NCI-H2227 (cell line): ENCODE data around the gene C13orf46.
"Not testable (repeated sequence)": the region's sequence is repeated elsewhere in the genome, so short reads cannot be mapped to it uniquely, and the experiment has no call there.

Experiments
- DNase-seq: peaks from one replicate; lab custom pipeline; 2025; ENCODE audit not compliant: unreplicated experiment; lab: John Stamatoyannopoulos, UW

C13orf46 gene

DNA sequence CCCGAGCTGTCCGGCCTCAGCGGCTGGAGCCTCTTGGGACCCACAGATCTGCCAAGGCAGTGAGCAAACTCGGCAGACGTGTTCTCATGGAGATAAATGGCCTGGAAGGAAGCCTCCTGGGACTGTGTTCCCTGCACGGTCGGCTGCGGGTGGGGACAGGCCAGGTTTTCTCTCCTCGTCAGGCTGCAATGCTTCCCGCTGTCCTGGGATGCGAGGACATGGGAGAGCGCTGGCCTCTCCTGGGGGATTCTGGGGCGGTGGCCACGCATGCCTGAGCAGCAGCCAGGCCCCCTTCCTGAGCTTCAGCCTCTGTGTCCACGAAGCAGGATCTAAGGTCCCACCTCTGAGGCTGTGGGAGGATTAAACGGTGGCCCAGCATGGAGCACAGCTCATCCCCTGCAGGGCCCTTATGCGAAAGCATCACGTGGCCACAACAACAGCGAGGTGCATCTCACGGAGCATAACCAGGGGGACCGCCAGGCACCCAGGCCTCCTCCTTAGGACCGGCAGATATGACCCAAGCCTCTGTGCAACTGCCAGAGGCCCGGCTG lies 21.2 kb upstream of the C13orf46 start:
- DNase-seq = no peak

DNA sequence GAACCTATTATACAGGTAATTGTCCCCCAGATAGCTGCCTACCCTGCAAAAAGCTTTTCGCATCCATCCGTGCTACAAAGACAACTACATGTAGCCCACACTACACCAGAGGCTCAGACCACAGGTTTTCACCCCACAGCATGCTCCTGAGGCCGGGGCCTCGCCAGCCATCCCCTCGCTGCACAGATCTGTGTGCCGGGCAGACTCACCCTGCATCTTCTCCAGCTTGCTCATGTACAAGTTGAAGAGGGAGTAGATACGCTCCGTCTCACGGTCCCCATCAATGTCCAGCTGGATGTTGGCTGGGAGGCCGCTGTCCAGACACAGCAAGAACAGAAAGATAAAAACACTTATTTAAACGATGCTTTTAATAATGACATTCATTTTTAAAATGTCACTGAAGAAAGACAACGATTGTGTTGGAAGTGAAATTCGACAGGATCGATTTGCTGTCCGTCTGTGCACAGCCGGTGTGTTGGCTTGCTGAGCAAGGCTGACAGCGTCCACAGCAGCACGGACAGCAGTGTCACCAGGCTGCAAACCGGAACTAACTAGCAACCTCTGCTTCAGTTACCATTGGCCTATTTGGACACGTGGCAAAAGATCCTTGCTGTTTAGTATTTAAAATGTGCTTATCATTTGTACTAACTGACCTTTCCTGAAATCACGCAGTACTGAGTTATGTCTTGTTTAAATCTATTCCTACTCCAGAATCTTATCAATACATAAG lies 18.6 kb upstream of the C13orf46 start:
- DNase-seq = no peak

DNA sequence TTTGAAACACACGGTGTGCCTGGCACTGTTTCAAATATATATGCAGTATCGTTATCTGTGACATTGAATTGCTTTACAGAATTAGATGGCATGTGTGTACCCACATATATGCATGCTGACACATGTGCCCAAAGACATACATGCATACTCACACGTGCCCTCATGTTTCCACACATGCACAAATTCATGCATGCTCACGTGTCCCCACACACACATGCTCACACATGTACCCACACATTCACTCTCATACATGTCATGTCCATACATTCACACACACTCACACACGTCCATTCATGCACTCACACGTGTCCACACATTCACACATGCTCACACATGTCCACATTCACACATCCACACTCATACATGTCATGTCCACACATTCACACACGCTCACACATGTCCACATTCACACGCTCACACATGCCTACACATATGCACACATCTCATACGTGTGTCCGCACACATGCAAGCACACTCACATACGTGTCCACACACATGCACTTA lies 17.9 kb upstream of the C13orf46 start:
- no peak for DNase-seq

DNA sequence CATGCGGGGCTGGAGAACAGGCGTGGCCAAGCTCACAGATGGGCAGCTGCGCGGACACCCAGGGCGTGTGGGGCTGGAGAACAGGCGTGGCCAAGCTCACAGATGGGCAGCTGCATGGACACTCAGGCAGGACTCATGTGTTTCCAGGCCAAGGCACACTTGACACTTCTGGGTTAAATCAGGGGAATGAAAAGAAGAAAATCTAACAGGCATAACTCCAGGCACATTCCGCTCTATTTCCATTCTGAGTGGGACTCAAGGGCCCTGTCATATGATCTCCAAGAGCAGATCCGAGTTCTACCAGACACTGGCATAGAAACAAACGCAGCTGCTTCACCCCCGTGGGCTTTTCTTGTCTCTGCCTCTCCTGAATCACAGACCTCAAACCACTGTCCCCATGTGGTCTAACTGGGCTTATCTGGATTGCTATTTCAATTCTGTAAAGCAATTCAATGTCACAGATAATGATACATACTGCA lies 17.4 kb upstream of the C13orf46 start:
- no peak for DNase-seq

DNA sequence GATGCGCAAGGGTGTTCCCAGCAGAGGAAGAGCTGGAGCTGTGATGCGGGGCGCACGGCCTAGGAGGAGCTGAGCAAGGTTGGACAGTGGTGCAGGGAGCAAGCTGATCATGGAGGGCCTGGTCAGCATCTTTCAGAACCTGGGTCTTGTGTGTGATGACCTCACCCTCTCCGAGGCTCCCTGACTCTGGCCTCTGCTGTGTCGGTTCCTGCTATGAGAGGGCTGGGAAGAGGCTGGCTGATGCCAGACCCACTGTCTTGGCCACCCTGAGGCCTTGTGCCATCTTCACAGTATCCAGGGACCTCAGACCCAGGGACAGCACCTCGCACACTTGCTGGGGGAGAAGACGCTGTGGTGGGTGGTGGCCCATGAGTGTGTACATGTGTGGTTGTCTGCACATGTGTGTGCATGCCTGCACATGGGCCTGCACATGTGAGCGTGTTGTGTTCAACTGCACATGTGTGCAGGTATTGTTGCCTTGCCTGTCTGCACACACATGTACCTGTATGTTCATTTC lies 16.5 kb upstream of the C13orf46 start:
- DNase-seq = no peak

DNA sequence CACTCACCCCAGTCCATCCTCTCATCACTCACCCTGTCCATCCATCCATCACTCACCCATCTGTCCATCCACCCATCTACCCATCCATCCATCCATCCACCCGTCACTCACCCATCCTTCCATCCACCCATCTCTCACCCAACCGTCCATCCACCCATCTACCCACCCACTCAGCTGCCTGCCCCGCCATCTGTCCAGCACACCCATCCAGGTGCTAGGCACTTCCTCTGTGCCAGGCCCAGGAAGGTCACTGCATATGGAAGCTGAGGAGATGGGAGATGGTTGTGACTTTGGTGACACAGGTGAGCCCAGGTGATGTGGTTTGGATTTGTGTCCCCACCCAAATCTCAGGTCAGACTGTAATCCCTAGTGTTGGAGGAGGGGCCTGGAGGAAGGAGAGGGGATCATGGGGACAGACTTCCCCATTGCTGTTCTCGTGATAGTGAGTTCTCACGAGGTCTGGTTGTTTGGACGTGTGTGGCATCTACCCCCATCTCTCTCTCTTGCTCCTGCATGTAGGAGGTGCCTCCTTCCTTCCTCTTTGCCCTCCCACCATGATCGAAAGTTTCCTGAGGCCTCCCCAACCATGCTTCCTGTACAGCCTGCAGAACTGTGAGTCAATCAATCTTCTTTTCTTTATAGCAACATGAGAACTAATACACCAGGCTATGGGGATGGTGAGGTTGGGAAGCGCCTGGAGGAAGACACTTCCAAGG lies 15.9 kb upstream of the C13orf46 start:
- no peak for DNase-seq

DNA sequence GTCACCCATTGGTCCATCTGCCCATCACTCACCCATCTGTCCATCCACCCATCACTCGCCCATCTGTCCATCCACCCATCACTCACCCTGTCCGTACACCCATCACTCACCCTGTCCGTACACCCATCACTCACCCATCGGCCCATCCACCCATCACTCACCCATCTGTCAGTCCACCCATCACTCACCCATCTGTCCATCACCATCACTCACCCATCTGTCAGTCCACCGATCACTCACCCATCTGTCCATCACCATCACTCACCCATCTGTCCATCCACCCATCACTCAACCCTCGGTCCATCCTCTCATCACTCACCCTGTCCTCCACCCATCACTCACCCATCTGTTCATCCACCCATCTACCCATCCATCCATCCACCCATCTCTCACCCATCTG lies 15.0 kb upstream of the C13orf46 start:
- not testable (repeated sequence) for DNase-seq

DNA sequence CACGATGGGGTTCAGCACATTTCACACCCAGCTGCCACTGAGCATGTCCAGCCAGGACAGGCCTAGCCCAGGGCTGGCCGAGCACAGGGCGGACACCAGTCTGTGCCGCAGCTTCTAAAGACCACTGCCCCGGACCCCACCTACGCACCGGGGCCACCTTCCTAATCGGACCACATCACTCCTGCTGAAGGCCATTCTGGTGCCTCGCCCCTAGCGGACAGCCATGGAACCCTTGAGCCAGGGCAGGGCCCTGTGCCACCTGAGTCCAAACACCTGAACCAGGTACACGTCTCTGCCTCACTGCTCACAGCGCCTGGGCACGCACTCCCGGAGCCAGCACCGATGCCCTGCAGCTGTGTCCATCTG lies 8.4 kb upstream of the C13orf46 start:
- no peak for DNase-seq

DNA sequence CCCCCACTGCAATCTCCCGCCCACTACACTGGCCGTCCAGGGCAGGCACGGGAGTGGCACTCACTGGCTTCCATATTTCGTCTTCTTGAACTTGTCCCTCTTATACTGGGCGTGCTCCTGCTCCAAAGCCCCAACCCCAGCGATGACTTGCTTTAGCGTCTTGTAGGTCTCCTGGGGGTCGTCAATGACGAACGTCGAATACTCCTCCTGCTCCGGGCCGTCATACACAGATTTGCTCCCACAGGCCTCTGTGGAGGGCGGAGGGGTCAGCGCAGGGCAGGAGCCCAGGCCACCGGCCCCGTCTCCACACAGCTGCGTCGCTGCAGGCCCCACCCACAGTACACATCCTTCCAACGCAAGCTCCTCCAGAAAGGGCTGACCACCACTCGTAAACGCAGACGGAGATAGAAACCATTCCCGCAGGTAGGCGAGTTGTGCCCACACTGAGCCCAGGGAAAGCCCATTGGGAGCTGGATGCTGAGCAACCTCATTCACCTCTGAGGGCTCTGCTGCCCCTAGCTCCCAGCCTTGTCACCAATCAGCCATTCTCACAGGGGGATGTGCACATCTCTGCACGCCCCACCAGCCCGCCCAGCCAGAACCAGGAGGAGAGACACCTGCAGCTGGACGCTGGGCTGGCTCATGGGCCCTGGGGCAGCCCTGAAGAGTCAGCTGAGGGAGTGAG lies 7.9 kb upstream of the C13orf46 start:
- DNase-seq = no peak

DNA sequence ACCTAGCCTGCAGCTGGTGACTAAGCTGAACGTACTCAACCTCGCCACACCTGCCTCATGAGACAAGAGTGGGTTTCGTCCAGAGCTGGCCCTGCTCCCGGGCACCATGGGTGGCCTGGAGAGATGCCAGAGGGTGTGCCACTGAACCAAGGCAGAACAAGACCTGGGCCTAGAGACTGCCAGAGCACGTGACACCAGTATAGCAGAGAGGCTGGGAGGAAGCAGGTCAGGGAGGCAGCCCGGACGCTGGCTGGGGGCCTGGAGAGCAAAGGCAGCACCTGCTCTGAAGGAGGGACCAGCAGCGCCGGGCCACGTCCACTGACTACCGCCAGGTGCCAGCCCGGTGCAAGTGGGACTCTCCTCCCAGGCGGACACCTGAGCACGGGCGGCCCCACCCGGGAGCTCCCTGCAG lies 7.3 kb upstream of the C13orf46 start:
- peak; percentile 0 for DNase-seq

DNA sequence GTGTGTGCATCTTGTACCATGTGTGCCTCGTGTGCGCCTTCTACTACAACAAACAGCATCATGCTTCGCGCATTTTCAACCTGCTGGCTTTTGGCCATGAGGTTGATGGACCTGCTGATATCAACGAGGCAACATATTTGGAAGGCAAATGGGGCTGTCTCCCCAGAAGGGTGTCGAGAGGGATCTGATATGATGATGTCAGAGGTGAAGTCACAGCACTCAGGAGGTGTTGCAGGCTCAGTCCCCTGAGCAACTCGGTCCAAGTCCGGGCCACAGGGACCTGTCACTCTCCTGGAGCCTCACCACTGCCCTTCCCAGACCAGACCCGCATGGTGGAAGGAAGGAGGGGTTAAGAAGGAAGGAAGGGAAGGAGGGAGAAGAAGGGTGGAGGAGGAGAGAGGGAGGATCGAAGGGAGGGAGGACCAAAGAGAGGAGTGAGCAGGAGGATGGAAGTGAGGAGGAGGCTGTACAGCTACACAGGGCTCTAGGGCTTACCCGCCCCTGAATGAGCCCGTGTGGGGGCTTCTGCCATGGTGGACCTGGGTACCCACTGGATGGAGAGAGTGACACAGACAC lies 6.7 kb upstream of the C13orf46 start:
- DNase-seq = no peak

DNA sequence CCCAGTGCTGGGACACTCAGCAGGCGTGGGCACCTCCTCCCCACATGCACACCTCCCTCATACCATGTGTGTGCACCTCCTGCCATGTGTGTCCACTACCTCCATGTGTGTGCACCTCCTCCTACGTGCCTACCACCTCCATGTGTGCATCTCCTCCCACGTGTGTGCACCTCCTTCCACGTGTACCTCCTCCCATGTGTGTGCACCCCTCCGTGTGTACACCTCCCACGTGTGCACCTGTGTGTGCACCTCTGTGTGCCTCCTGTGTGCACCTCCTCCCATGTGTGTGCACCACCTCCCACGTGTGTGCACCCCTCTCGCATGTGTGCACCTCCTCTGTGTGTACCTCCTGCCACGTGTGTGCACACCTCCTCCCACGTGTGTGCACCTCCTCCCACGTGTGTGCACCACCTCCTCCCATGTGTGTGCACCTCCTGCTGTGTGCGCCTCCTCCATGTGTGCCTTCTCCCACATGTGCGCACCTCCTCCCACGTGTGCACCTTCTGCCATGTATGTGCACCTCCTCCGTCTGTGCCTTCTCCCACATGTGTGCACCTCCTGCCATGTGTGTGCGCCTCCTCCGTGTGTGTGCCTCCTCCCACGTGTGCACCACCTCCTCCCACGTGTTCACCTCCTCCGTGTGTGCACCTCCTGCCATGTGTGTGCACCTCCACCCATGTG lies 6.1 kb upstream of the C13orf46 start:
- no peak for DNase-seq

DNA sequence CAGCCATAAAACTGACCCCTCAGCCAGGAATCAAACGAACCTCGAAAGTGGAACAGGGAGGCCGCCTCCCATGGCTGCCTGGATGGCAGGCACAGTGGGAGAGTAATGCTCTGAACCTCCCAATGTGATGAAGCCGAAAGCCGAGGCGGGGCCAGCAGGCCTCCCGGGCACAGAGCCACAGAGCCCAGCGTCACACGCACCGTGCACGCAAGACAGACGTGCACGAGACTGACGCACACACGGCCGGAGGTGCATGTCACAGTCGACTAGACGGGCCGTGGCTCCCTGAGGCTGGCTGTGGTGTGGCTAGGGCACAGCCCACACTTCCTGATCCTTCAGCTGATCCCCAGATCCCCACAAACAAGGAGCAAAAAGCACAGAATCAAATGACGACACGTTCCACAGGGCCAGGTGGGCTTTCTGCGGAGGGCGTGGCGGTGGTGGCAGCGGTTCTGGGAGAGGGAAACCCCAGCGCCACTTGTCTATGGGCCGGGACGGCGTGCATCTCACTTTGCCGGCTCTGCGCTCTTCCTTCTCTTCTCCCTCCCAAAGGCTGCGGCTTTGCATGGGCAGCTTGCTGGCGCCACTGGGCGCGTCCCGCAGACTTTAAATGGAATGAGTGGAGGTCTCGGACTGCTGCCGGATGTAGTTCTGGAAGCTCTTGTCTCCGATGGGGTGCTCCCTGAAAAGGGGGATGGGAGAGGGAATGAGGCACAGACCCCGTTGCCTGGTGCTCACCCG lies 5.0 kb upstream of the C13orf46 start:
- DNase-seq = no peak

DNA sequence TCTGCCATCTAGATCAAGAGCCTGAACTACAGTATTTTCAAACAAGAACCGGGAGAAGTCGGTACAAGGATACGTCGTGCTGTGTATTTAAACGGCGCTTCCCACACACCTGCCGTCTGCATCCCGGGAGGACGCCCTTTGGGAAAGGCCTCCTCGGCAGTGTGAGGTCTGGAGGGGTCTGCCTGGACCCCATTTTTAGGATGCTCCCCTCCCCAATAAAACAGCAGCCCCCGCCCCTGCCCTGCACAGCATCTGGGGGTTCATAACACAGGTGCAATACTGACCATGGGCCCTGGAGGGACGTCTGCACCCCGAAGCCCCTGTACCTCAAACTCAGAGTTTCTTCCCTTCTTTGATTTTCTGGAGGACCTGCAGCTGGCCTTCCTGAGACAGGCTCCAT lies 4.1 kb upstream of the C13orf46 start:
- DNase-seq = no peak

DNA sequence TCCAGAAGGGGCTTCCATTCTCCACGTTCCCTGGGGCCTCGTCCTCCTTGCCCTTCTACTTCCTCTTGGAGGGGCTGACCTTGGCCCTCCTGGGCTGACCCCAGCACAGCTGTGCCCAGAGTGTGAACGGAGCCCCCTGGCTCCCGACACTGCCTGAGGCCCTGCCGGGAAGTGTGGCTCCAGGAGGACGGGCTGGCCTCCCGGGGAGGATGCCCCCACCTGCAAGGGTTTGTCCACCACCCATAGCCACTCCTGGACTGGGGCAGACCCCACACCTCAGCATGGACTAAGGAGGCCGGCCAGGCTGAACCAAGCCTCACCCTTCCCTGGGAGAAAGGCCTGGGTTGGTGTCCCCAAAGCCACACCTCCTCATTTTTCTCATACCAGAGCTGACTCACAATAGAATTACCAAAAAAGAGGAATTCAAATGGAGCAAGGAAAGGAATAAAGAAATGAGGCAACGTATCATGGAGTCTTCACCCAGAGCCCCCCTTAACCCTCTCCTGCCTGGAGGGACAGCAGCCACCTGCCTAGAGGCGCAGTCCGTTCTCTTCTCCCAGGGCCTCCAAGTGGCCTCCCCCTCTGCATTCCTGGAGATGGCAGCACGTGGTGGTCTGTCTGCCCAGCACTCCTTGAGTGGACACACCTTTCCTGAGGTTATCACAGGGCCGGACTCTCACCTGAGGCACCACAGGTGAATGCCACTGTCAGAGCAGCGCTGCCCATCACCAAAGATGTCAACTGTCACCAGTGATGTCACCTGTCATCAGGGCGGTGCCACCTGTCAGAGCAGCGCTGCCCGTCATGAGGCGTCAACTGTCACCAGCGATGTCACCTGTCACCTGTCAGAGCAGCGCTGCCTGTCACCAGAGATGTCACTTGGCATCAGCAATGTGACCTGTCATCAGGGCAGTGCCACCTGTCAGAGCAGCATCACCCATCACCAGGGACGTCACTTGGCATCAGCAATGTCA lies 3.1 kb upstream of the C13orf46 start:
- DNase-seq = no peak

DNA sequence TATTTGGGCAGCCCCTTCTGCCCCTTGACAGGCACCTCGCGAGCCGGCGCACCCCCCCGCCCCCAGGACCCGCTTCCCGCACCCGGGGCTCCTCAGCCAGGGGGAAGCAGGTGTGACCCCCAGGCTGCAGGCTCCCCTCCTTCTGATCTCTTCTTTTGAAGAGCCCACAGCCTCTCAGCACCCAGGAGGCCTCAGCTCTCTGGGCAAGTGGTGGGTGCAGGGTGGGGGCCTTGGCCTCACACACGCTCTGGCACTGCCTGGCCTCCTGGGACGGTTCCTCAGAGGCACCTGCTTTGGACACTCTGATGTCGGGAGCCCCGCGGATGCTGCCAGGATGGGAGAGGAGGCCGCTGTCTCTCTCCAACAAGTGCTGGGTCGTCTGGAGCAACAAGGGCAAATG lies 1.5 kb upstream of the C13orf46 start:
- no peak for DNase-seq

DNA sequence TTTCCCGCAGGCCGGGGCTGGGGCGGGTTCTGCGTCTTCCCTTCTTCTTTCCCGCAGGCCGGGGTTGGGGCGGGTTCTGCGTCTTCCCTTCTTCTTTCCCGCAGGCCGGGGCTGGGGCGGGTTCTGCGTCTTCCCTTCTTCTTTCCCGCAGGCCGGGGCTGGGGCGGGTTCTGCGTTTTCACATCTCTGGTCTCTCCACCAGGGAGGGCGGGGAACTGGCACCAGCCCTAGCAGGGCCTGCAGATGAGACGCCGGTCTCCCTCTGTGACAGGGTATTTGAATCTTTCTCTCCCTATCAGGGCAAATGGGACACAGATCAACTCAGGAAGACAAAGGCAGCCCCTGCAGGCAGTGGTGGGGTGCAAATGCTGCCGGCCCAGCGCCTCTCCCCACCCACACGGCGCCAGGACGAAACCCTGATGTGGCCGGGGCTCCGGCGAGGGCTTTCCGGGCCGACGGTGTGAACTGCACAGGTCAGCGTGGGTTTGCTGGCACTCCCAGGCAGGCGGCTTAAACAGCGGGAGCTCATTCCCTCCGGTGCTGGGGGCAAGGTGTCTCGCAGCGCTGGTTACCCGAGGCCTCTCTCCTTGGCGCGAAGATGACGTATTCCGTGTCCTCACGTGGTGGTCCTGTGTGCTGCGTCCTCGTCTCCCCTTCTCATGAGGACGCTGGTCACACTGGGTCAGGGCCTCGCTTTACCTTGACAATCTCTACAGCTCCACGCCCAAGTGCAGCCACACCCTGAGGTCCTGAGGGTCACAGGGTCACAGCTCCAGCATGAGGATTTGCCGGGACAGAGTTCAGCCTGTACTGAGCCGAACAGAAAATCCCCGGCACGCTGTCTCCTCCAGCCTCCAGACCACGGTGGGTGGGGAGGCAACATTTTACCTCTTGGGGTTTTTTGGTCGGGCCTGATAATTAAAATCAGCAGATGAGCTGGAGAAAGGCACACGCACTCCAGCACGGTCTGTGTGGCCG lies 717 bp upstream of the C13orf46 start:
- DNase-seq = no peak
